Stimulated activated naive B cell treated with anti-CD40 and anti-IgM and Interleukin-4, amounts not matched to agents 10 μg/mL and 1 μg/mL and 100 μg/mL, for 72 hours (primary cell): Measurements from ENCODE around the gene KCNT2.
"Not testable (repeated sequence)": the region's sequence is repeated elsewhere in the genome, so short reads cannot be mapped to it uniquely, and the experiment has no call there.

Source experiments
- ATAC-seq, 2 donors: fragments of 150-1000 bp; cut with Tn5 transposase; replicated peaks; 2 replicates each; pipeline ENCODE4 v1.10.0; 2021; ENCODE audit warnings: moderate library complexity in 1 of 2
- DNase-seq: peaks from one replicate; pipeline ENCODE4 v3.0.0; 2021
- H3K27ac Mint-ChIP-seq: one replicate; pipeline ENCODE4 v1.8.0; 2022; ENCODE audit warnings: mild to moderate bottlenecking, mixed read lengths
- H3K27me3 Mint-ChIP-seq, 2 donors: one replicate each; pipeline ENCODE4 v1.8.0; 2022; ENCODE audit warnings: mixed read lengths in 2 of 2
- H3K36me3 Mint-ChIP-seq, 2 donors: one replicate each; pipeline ENCODE4 v1.8.0; 2022; ENCODE audit warnings: mixed read lengths in 2 of 2, mild to moderate bottlenecking in 1 of 2
- H3K4me1 Mint-ChIP-seq, 2 donors: one replicate each; pipeline ENCODE4 v1.8.0; 2022; ENCODE audit warnings: mixed read lengths in 2 of 2, mild to moderate bottlenecking in 1 of 2
- H3K4me3 Mint-ChIP-seq, 2 donors: one replicate each; pipeline ENCODE4 v1.8.0; 2022; ENCODE audit warnings: mild to moderate bottlenecking in 2 of 2, mixed read lengths in 2 of 2, moderate library complexity in 1 of 2
- H3K9me3 Mint-ChIP-seq, 2 donors: one replicate each; pipeline ENCODE4 v1.8.0; 2022; ENCODE audit warnings: mixed read lengths in 2 of 2, mild to moderate bottlenecking in 1 of 2

Gene KCNT2

GRCh38 chr1:196608390-196609369, at the start of gene KCNT2:
TSS of gene KCNT2 (minus strand) at chr1:196608440. CDS start at chr1:196608309, 131 bp downstream.
- peaks cover 24 to 39% of the 10 kb centered on the region in 2 donors for H3K27me3 Mint-ChIP-seq
- H3K4me1 Mint-ChIP-seq = peaks cover 4 to 6% of the 10 kb centered on the region in 2 donors
- peaks cover 0 to 3% of the 10 kb centered on the region in 2 donors for H3K9me3 Mint-ChIP-seq
- peak within 1 kb of the TSS in 1 of 2 donors; percentile 4 for H3K4me3 Mint-ChIP-seq
- H3K27ac Mint-ChIP-seq = no peak within 1 kb of the TSS
- no peak for DNase-seq
- H3K36me3 Mint-ChIP-seq = no peaks in the 10 kb centered on the region
- ATAC-seq = peak; percentile 42 to 62

GRCh38 chr1:196655494-196655893, 47.3 kb upstream of the KCNT2 start:
- Mint-ChIP-seq H3K27ac (no peak overlapping the region), H3K27me3 (no peaks in the 10 kb centered on the region), H3K4me1 (no peaks in the 10 kb centered on the region), H3K36me3 (no peaks in the 10 kb centered on the region), H3K9me3 (no peaks in the 10 kb centered on the region), H3K4me3 (no peak overlapping the region)
- ATAC-seq (no peak), DNase-seq (no peak)

- H3K4me3 Mint-ChIP-seq = no peak overlapping the region
- H3K4me1 Mint-ChIP-seq = no peaks in the 10 kb centered on the region
- no peaks in the 10 kb centered on the region for H3K9me3 Mint-ChIP-seq
- H3K27ac Mint-ChIP-seq = no peak overlapping the region
- ATAC-seq (no peak), DNase-seq (no peak)
- H3K36me3 Mint-ChIP-seq = no peaks in the 10 kb centered on the region
- H3K27me3 Mint-ChIP-seq = no peaks in the 10 kb centered on the region
Observed at GRCh38 chr1:196655071-196655470, 46.8 kb upstream of the KCNT2 start.

GRCh38 chr1:196654271-196654670, 46.0 kb upstream of the KCNT2 start:
- Mint-ChIP-seq H3K4me1 (no peaks in the 10 kb centered on the region), H3K4me3 (no peak overlapping the region), H3K27me3 (no peaks in the 10 kb centered on the region), H3K9me3 (no peaks in the 10 kb centered on the region), H3K36me3 (no peaks in the 10 kb centered on the region), H3K27ac (no peak overlapping the region)
- ATAC-seq (no peak), DNase-seq (no peak)

- H3K9me3 Mint-ChIP-seq = no peaks in the 10 kb centered on the region
- H3K27ac Mint-ChIP-seq = no peak within 1 kb of the TSS
- H3K4me1 Mint-ChIP-seq = no peaks in the 10 kb centered on the region
- DNase-seq = no peak
- H3K4me3 Mint-ChIP-seq = no peak within 1 kb of the TSS
- no peaks in the 10 kb centered on the region for H3K27me3 Mint-ChIP-seq
- ATAC-seq = no peak
- no peaks in the 10 kb centered on the region for H3K36me3 Mint-ChIP-seq
Observed at GRCh38 chr1:196651637-196652215, 43.5 kb upstream of the KCNT2 start, which contains the start of gene CFH. TSS of gene CFH (plus strand) at chr1:196652043. CDS start at chr1:196652118, 75 bp downstream.

- DNase-seq = no peak
- Mint-ChIP-seq H3K4me3 (no peak overlapping the region), H3K9me3 (no peaks in the 10 kb centered on the region), H3K36me3 (no peaks in the 10 kb centered on the region), H3K4me1 (no peaks in the 10 kb centered on the region), H3K27ac (no peak overlapping the region), H3K27me3 (no peaks in the 10 kb centered on the region)
- ATAC-seq = no peak
Observed at GRCh38 chr1:196651079-196651478, 42.8 kb upstream of the KCNT2 start.

GRCh38 chr1:196650403-196650802, 42.2 kb upstream of the KCNT2 start:
- Mint-ChIP-seq H3K4me1 (no peaks in the 10 kb centered on the region), H3K27me3 (no peaks in the 10 kb centered on the region), H3K36me3 (no peaks in the 10 kb centered on the region), H3K27ac (no peak overlapping the region), H3K9me3 (no peaks in the 10 kb centered on the region), H3K4me3 (no peak overlapping the region)
- ATAC-seq = no peak
- DNase-seq = no peak

- DNase-seq (no peak), ATAC-seq (no peak)
- no peaks in the 10 kb centered on the region for H3K36me3 Mint-ChIP-seq
- no peak overlapping the region for H3K27ac Mint-ChIP-seq
- H3K9me3 Mint-ChIP-seq = no peaks in the 10 kb centered on the region
- H3K4me1 Mint-ChIP-seq = no peaks in the 10 kb centered on the region
- no peak overlapping the region for H3K4me3 Mint-ChIP-seq
- H3K27me3 Mint-ChIP-seq = no peaks in the 10 kb centered on the region
Observed at GRCh38 chr1:196649990-196650389, 41.8 kb upstream of the KCNT2 start.

- Mint-ChIP-seq H3K4me1 (no peaks in the 10 kb centered on the region), H3K27me3 (no peaks in the 10 kb centered on the region), H3K36me3 (no peaks in the 10 kb centered on the region), H3K9me3 (no peaks in the 10 kb centered on the region), H3K27ac (no peak overlapping the region), H3K4me3 (no peak overlapping the region)
- DNase-seq (no peak), ATAC-seq (no peak)
Observed at GRCh38 chr1:196640976-196641375, 32.7 kb upstream of the KCNT2 start.

- not testable (repeated sequence) for H3K4me3 Mint-ChIP-seq, ATAC-seq, H3K9me3 Mint-ChIP-seq, H3K4me1 Mint-ChIP-seq, DNase-seq, H3K36me3 Mint-ChIP-seq, H3K27me3 Mint-ChIP-seq, H3K27ac Mint-ChIP-seq
Observed at GRCh38 chr1:196639291-196639690, 31.1 kb upstream of the KCNT2 start.

- Mint-ChIP-seq H3K4me3 (no peak overlapping the region), H3K36me3 (no peaks in the 10 kb centered on the region), H3K27ac (no peak overlapping the region), H3K27me3 (no peaks in the 10 kb centered on the region), H3K9me3 (no peaks in the 10 kb centered on the region), H3K4me1 (no peaks in the 10 kb centered on the region)
- DNase-seq = no peak
- ATAC-seq = no peak
Observed at GRCh38 chr1:196638466-196638865, 30.2 kb upstream of the KCNT2 start.

GRCh38 chr1:196637606-196638005, 29.4 kb upstream of the KCNT2 start:
- Mint-ChIP-seq H3K27ac (no peak overlapping the region), H3K4me3 (no peak overlapping the region), H3K27me3 (no peaks in the 10 kb centered on the region), H3K9me3 (no peaks in the 10 kb centered on the region), H3K4me1 (no peaks in the 10 kb centered on the region), H3K36me3 (no peaks in the 10 kb centered on the region)
- DNase-seq = no peak
- ATAC-seq = no peak

- no peaks in the 10 kb centered on the region for H3K4me1 Mint-ChIP-seq
- ATAC-seq (no peak), DNase-seq (no peak)
- H3K9me3 Mint-ChIP-seq = peaks cover 4 to 9% of the 10 kb centered on the region in 2 donors
- H3K4me3 Mint-ChIP-seq = no peak overlapping the region
- H3K27me3 Mint-ChIP-seq = no peaks in the 10 kb centered on the region
- no peak overlapping the region for H3K27ac Mint-ChIP-seq
- H3K36me3 Mint-ChIP-seq = no peaks in the 10 kb centered on the region
Observed at GRCh38 chr1:196628838-196629237, 20.6 kb upstream of the KCNT2 start.

GRCh38 chr1:196623079-196623478, 14.8 kb upstream of the KCNT2 start:
- DNase-seq = no peak
- no peaks in the 10 kb centered on the region for H3K4me1 Mint-ChIP-seq
- no peak for ATAC-seq
- no peak overlapping the region for H3K4me3 Mint-ChIP-seq
- no peaks in the 10 kb centered on the region for H3K36me3 Mint-ChIP-seq
- H3K9me3 Mint-ChIP-seq = peaks cover 0 to 1% of the 10 kb centered on the region in 2 donors
- no peaks in the 10 kb centered on the region for H3K27me3 Mint-ChIP-seq
- no peak overlapping the region for H3K27ac Mint-ChIP-seq

GRCh38 chr1:196619721-196620120, 11.5 kb upstream of the KCNT2 start:
- H3K9me3 Mint-ChIP-seq = no peaks in the 10 kb centered on the region
- H3K27me3 Mint-ChIP-seq = no peaks in the 10 kb centered on the region
- no peaks in the 10 kb centered on the region for H3K4me1 Mint-ChIP-seq
- no peaks in the 10 kb centered on the region for H3K36me3 Mint-ChIP-seq
- no peak for ATAC-seq
- DNase-seq = no peak
- no peak overlapping the region for H3K4me3 Mint-ChIP-seq
- H3K27ac Mint-ChIP-seq = no peak overlapping the region
